KG1 (cell line): ENCODE data around the gene PKNOX2.

Experiments
- DNase-seq: peaks from one replicate; lab custom pipeline; 2025; lab: John Stamatoyannopoulos, UW

PKNOX2 gene

GRCh38 chr11:125443767-125444311 is 279.3 kb downstream of the PKNOX2 start:
- DNase-seq, result no peak

- no peak for DNase-seq
Measured at GRCh38 chr11:125445731-125446130, 281.2 kb downstream of the PKNOX2 start.

- no peak for DNase-seq
Measured at GRCh38 chr11:125446279-125446678, 281.7 kb downstream of the PKNOX2 start.

- DNase-seq, result no peak
Measured at GRCh38 chr11:125447721-125448120, 283.2 kb downstream of the PKNOX2 start.

GRCh38 chr11:125448136-125448535 is 283.6 kb downstream of the PKNOX2 start:
- no peak for DNase-seq

GRCh38 chr11:125449565-125449964 is 285.0 kb downstream of the PKNOX2 start:
- no peak for DNase-seq

GRCh38 chr11:125451400-125452124 is 287.0 kb downstream of the PKNOX2 start:
- DNase-seq, result no peak

- no peak for DNase-seq
Measured at GRCh38 chr11:125452125-125452470, 287.5 kb downstream of the PKNOX2 start.

GRCh38 chr11:125454047-125454446 is 289.5 kb downstream of the PKNOX2 start:
- DNase-seq, result no peak

- no peak for DNase-seq
Measured at GRCh38 chr11:125455851-125456250, 291.3 kb downstream of the PKNOX2 start.

GRCh38 chr11:125457814-125458343 is 293.3 kb downstream of the PKNOX2 start:
- DNase-seq, result no peak

- DNase-seq, result no peak
Measured at GRCh38 chr11:125460275-125460674, 295.7 kb downstream of the PKNOX2 start.

- DNase-seq, result no peak
Measured at GRCh38 chr11:125463590-125464269, 299.2 kb downstream of the PKNOX2 start.

GRCh38 chr11:125464270-125464662 is 299.7 kb downstream of the PKNOX2 start:
- no peak for DNase-seq

- no peak for DNase-seq
Measured at GRCh38 chr11:125464666-125465065, 300.1 kb downstream of the PKNOX2 start.

GRCh38 chr11:125465255-125465654 is 300.7 kb downstream of the PKNOX2 start:
- no peak for DNase-seq

- no peak for DNase-seq
Measured at GRCh38 chr11:125465701-125466100, 301.1 kb downstream of the PKNOX2 start.

- no peak for DNase-seq
Measured at GRCh38 chr11:125468025-125468424, 303.5 kb downstream of the PKNOX2 start.

GRCh38 chr11:125468852-125469251 is 304.3 kb downstream of the PKNOX2 start:
- DNase-seq, result no peak

GRCh38 chr11:125470355-125470754 is 305.8 kb downstream of the PKNOX2 start:
- DNase-seq, result no peak

GRCh38 chr11:125476721-125477120 is 312.2 kb downstream of the PKNOX2 start:
- DNase-seq, result no peak

- DNase-seq, result no peak
Measured at GRCh38 chr11:125479137-125479536, 314.6 kb downstream of the PKNOX2 start.

GRCh38 chr11:125481531-125481930 is 317.0 kb downstream of the PKNOX2 start:
- no peak for DNase-seq
